ENCODE results near the gene PID1.

DNA sequence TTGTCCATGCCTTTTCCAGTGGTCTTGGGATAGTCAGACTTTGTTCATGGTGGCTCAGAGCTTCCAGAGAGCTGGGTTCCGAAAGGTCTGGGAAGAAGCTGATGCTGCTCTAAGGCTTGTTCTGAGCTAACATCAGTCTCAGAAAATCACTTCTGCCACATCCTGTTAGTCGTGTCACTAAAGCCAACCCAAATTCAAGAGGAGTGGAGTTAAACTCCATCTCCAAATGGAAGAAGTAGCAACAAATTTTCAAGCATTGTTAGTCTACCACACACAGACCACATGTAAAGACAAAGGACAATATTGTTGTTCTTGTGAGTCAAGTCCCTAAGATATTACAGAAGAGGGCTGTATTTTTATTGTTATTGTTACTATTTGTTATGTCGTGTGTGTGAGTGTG lies 77.8 kb downstream of the PID1 start:
- TF ChIP-seq, protein P1, sequence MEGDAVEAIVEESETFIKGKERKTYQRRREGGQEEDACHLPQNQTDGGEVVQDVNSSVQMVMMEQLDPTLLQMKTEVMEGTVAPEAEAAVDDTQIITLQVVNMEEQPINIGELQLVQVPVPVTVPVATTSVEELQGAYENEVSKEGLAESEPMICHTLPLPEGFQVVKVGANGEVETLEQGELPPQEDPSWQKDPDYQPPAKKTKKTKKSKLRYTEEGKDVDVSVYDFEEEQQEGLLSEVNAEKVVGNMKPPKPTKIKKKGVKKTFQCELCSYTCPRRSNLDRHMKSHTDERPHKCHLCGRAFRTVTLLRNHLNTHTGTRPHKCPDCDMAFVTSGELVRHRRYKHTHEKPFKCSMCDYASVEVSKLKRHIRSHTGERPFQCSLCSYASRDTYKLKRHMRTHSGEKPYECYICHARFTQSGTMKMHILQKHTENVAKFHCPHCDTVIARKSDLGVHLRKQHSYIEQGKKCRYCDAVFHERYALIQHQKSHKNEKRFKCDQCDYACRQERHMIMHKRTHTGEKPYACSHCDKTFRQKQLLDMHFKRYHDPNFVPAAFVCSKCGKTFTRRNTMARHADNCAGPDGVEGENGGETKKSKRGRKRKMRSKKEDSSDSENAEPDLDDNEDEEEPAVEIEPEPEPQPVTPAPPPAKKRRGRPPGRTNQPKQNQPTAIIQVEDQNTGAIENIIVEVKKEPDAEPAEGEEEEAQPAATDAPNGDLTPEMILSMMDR (IDR thresholded peaks at IDR 0.05): no peak
- TF ChIP-seq POLR2AphosphoS5 (IDR thresholded peaks at IDR 0.05; ENCODE audit: low read depth, low read length) (no peak), SIN3A (IDR thresholded peaks at IDR 0.05; ENCODE audit: borderline replicate concordance, insufficient read depth, low read depth, low read length) (no peak)
- TF ChIP-seq, protein P2, sequence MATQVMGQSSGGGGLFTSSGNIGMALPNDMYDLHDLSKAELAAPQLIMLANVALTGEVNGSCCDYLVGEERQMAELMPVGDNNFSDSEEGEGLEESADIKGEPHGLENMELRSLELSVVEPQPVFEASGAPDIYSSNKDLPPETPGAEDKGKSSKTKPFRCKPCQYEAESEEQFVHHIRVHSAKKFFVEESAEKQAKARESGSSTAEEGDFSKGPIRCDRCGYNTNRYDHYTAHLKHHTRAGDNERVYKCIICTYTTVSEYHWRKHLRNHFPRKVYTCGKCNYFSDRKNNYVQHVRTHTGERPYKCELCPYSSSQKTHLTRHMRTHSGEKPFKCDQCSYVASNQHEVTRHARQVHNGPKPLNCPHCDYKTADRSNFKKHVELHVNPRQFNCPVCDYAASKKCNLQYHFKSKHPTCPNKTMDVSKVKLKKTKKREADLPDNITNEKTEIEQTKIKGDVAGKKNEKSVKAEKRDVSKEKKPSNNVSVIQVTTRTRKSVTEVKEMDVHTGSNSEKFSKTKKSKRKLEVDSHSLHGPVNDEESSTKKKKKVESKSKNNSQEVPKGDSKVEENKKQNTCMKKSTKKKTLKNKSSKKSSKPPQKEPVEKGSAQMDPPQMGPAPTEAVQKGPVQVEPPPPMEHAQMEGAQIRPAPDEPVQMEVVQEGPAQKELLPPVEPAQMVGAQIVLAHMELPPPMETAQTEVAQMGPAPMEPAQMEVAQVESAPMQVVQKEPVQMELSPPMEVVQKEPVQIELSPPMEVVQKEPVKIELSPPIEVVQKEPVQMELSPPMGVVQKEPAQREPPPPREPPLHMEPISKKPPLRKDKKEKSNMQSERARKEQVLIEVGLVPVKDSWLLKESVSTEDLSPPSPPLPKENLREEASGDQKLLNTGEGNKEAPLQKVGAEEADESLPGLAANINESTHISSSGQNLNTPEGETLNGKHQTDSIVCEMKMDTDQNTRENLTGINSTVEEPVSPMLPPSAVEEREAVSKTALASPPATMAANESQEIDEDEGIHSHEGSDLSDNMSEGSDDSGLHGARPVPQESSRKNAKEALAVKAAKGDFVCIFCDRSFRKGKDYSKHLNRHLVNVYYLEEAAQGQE (IDR thresholded peaks at IDR 0.05; ENCODE audit: insufficient read depth in 1 of 2, low read depth in 2 of 2, low read length in 1 of 2): no peak

Measured in Panc1 (cell line).